ENCODE data around the gene PTPRF.

The PTPRF gene

DNA sequence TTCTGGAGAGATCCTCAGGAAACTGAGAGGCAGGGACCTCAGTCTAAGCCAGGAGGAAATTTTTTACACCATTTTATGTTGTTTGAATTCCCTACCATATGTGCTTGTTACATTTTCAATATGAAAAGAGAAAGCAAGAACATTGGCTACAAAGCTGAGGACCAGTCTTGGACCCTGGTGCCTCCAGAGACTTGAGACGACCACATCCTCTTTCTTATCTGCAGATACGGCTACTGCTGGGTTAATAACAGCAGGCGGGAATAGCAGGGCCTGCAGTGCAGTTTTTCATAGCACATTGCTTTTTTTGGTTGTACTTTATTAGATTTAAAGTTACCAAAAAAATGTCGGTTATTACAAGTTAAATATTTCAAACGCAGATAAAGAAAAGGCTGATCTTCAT lies 123.2 kb downstream of the PTPRF start:
- TF ChIP-seq CREB1 (IDR thresholded peaks at IDR 0.05; ENCODE audit: low read depth): no peak
- TF ChIP-seq, protein P1, sequence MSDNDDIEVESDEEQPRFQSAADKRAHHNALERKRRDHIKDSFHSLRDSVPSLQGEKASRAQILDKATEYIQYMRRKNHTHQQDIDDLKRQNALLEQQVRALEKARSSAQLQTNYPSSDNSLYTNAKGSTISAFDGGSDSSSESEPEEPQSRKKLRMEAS (IDR thresholded peaks at IDR 0.05): no peak
- no peak for TF ChIP-seq CEBPB (IDR thresholded peaks at IDR 0.05)
- TF ChIP-seq TCF12 (IDR thresholded peaks at IDR 0.05; ENCODE audit: low read depth): no peak
- no peak for TF ChIP-seq EGR1 (IDR thresholded peaks at IDR 0.05)
- no peak for TF ChIP-seq EP300 (IDR thresholded peaks at IDR 0.05; ENCODE audit: borderline replicate concordance)
- no peak for TF ChIP-seq FOXM1 (IDR thresholded peaks at IDR 0.05; ENCODE audit: borderline replicate concordance, low read depth)
- TF ChIP-seq RAD21 (IDR thresholded peaks at IDR 0.05; ENCODE audit: low read depth): no peak
- TF ChIP-seq ZBTB7A (IDR thresholded peaks at IDR 0.05; ENCODE audit: low read depth): no peak
- TF ChIP-seq, protein P2, sequence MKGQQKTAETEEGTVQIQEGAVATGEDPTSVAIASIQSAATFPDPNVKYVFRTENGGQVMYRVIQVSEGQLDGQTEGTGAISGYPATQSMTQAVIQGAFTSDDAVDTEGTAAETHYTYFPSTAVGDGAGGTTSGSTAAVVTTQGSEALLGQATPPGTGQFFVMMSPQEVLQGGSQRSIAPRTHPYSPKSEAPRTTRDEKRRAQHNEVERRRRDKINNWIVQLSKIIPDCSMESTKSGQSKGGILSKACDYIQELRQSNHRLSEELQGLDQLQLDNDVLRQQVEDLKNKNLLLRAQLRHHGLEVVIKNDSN (IDR thresholded peaks at IDR 0.05): no peak
- TF ChIP-seq TEAD4 (IDR thresholded peaks at IDR 0.05): no peak
- no peak for TF ChIP-seq TAF1 (IDR thresholded peaks at IDR 0.05; ENCODE audit: low read depth)

DNA sequence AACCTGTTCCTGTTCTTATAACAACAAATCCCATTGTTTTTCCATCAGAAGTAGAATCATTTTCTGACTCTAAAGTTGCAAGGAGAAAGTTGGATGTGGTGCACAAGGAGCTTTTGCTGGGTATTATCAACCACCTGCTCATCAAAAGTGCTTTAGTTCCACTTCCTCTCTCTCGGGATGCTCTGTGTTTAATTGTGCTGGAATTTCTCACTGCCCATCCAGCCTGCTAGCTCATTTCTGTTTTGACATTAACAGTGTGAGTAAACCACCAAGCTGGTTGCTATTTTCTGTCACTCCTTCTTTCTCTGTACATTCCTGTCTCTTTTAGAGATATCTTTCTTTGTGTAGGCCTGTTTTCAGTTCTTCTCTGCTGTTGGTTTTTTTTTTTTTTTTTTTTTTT lies 125.3 kb downstream of the PTPRF start:
- TF ChIP-seq CEBPB (IDR thresholded peaks at IDR 0.05) (no peak), TCF12 (IDR thresholded peaks at IDR 0.05; ENCODE audit: low read depth) (no peak), RAD21 (IDR thresholded peaks at IDR 0.05; ENCODE audit: low read depth) (no peak), EGR1 (IDR thresholded peaks at IDR 0.05) (no peak)
- TF ChIP-seq, protein P3, sequence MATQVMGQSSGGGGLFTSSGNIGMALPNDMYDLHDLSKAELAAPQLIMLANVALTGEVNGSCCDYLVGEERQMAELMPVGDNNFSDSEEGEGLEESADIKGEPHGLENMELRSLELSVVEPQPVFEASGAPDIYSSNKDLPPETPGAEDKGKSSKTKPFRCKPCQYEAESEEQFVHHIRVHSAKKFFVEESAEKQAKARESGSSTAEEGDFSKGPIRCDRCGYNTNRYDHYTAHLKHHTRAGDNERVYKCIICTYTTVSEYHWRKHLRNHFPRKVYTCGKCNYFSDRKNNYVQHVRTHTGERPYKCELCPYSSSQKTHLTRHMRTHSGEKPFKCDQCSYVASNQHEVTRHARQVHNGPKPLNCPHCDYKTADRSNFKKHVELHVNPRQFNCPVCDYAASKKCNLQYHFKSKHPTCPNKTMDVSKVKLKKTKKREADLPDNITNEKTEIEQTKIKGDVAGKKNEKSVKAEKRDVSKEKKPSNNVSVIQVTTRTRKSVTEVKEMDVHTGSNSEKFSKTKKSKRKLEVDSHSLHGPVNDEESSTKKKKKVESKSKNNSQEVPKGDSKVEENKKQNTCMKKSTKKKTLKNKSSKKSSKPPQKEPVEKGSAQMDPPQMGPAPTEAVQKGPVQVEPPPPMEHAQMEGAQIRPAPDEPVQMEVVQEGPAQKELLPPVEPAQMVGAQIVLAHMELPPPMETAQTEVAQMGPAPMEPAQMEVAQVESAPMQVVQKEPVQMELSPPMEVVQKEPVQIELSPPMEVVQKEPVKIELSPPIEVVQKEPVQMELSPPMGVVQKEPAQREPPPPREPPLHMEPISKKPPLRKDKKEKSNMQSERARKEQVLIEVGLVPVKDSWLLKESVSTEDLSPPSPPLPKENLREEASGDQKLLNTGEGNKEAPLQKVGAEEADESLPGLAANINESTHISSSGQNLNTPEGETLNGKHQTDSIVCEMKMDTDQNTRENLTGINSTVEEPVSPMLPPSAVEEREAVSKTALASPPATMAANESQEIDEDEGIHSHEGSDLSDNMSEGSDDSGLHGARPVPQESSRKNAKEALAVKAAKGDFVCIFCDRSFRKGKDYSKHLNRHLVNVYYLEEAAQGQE (IDR thresholded peaks at IDR 0.05; ENCODE audit: low read depth): no peak
- TF ChIP-seq, protein P2 (IDR thresholded peaks at IDR 0.05): no peak

DNA sequence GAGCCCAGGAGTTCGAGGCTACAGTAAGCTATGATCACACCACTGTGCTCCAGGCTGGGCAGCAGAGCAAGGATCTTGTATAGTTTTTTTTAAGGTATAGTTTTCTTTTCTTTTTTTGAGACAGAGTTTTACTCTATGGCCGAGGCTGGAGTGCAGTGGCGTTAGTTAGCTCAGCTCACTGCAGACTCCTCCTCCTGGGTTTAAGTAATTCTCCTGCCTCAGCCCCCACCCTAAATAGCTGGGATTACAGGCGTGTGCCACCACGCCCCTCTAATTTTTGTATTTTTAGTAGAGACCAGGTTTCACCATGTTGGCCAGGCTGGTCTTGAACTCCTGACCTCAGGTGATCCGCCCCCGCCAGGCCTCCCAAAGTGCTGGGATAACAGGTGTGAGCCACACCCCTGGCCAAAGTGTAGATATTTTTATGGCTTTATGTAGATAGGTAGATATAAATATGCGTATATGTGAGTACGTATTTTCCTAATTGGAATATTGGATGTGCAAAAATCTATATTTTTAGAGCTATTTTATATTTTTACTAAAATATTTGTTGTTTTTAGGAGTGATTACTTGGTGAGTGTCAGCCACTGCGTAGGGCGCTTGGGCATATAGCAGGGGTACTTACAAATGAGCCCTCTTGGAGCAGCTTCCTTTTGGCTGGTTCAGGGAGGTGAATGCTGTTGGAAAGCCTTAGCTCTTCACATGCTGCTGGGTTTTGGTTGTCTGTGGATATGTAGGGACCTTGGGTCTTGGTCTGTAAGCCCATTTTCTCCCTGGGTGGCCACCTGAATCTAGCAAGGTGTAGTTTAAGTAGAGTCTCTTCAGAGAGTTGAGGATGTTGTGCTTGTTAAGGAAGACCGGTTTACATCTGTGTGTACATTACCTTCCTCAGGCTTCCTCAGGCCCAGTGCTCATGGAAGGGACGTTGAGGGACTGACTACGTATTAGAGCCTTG lies 128.8 kb downstream of the PTPRF start:
- TF ChIP-seq EGR1 (IDR thresholded peaks at IDR 0.05): no peak
- TF ChIP-seq TCF12 (IDR thresholded peaks at IDR 0.05; ENCODE audit: low read depth): no peak
- no peak for TF ChIP-seq YY1 (IDR thresholded peaks at IDR 0.05; ENCODE audit: low read depth)
- no peak for TF ChIP-seq ZBTB7A (IDR thresholded peaks at IDR 0.05; ENCODE audit: low read depth)
- no peak for TF ChIP-seq TAF1 (IDR thresholded peaks at IDR 0.05; ENCODE audit: low read depth)
- TF ChIP-seq, protein P1 (IDR thresholded peaks at IDR 0.05): no peak
- TF ChIP-seq CEBPB (IDR thresholded peaks at IDR 0.05): no peak
- TF ChIP-seq, protein P3 (IDR thresholded peaks at IDR 0.05; ENCODE audit: low read depth): no peak
- no peak for TF ChIP-seq RAD21 (IDR thresholded peaks at IDR 0.05; ENCODE audit: low read depth)
- no peak for TF ChIP-seq CREB1 (IDR thresholded peaks at IDR 0.05; ENCODE audit: low read depth)
- TF ChIP-seq NFIC (IDR thresholded peaks at IDR 0.05): no peak
- no peak for TF ChIP-seq FOXM1 (IDR thresholded peaks at IDR 0.05; ENCODE audit: borderline replicate concordance, low read depth)
- TF ChIP-seq EP300 (IDR thresholded peaks at IDR 0.05; ENCODE audit: borderline replicate concordance): no peak
- no peak for TF ChIP-seq TEAD4 (IDR thresholded peaks at IDR 0.05)
- TF ChIP-seq, protein P2 (IDR thresholded peaks at IDR 0.05): no peak

DNA sequence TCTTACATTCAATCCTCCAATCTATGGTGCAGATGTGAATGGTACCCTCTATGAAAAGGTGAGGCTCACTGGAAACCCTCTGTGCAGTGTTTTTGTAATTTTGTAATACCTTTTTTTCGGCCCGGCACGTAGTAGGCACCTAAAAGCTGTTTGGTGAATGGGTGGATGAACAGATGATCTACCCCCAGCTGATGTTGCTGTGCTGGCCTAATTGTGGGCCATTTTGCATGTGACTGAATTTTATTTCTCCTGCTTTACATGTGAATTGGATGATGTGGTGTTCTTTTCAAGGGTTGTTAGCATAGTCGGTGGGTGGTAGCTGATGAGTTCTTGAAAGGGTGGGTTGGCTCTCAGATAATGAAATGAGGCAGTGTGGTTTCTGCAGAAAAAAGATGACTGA lies 129.7 kb downstream of the PTPRF start:
- TF ChIP-seq, protein P2 (IDR thresholded peaks at IDR 0.05): no peak
- no peak for TF ChIP-seq CEBPB (IDR thresholded peaks at IDR 0.05)
- TF ChIP-seq ZBTB7A (IDR thresholded peaks at IDR 0.05; ENCODE audit: low read depth): no peak
- TF ChIP-seq EP300 (IDR thresholded peaks at IDR 0.05; ENCODE audit: borderline replicate concordance): no peak
- no peak for TF ChIP-seq TCF12 (IDR thresholded peaks at IDR 0.05; ENCODE audit: low read depth)
- TF ChIP-seq, protein P3 (IDR thresholded peaks at IDR 0.05; ENCODE audit: low read depth): no peak
- TF ChIP-seq FOXM1 (IDR thresholded peaks at IDR 0.05; ENCODE audit: borderline replicate concordance, low read depth): no peak
- no peak for TF ChIP-seq TEAD4 (IDR thresholded peaks at IDR 0.05)
- no peak for TF ChIP-seq CREB1 (IDR thresholded peaks at IDR 0.05; ENCODE audit: low read depth)
- no peak for TF ChIP-seq EGR1 (IDR thresholded peaks at IDR 0.05)
- TF ChIP-seq, protein P1 (IDR thresholded peaks at IDR 0.05): no peak
- TF ChIP-seq TAF1 (IDR thresholded peaks at IDR 0.05; ENCODE audit: low read depth): no peak
- no peak for TF ChIP-seq RAD21 (IDR thresholded peaks at IDR 0.05; ENCODE audit: low read depth)
- TF ChIP-seq YY1 (IDR thresholded peaks at IDR 0.05; ENCODE audit: low read depth): no peak
- TF ChIP-seq NFIC (IDR thresholded peaks at IDR 0.05): no peak
